MCF 10A (cell line): ENCODE data around the gene EVL. TPM values are rescaled to one million over a fixed set of nuclear protein-coding genes. Genes with fewer than 3 reads are reported as not detected.

Experiments used
- BruUV-seq: library from RNA; stranded (reverse); fragments of 400-500 nt; replicated peaks from 2 replicates; lab custom pipeline; 2021; lab: Mats Ljungman, UMichigan
- CTCF ChIA-PET: fragments of 300-600 bp; sonication (Branson Sonifier 250); formaldehyde crosslinking; extraction: SDS; loops from one replicate; lab custom pipeline; 2021; ENCODE audit warnings: antibody characterized with exemption, inconsistent platforms; lab: Yijun Ruan, JAX
- POLR2A ChIA-PET: fragments of 300-600, 350-650 bp; sonication (Branson Sonifier 250); formaldehyde crosslinking; extraction: SDS; loops from one replicate; lab custom pipeline; 2020; ENCODE audit warnings: antibody characterized with exemption, inconsistent platforms; lab: Yijun Ruan, JAX
- DNase-seq: peaks from one replicate; pipeline ENCODE4 v3.0.0-alpha.2; 2018; ENCODE audit not compliant: unreplicated experiment
- H3K27ac Mint-ChIP-seq: one replicate; pipeline ENCODE4 v1.8.0; 2022; ENCODE audit warnings: mild to moderate bottlenecking, low read depth, mixed read lengths; ENCODE audit not compliant: unreplicated experiment
- H3K27me3 Mint-ChIP-seq: one replicate; pipeline ENCODE4 v1.8.0; 2022; ENCODE audit warnings: mixed read lengths; ENCODE audit not compliant: insufficient read depth, unreplicated experiment
- H3K36me3 Mint-ChIP-seq: one replicate; pipeline ENCODE4 v1.8.0; 2022; ENCODE audit warnings: mild to moderate bottlenecking, moderate library complexity, mixed read lengths; ENCODE audit not compliant: insufficient read depth, unreplicated experiment
- H3K4me1 Mint-ChIP-seq: one replicate; pipeline ENCODE4 v1.8.0; 2022; ENCODE audit warnings: mixed read lengths; ENCODE audit not compliant: insufficient read depth, unreplicated experiment
- H3K4me3 Mint-ChIP-seq: one replicate; pipeline ENCODE4 v1.8.0; 2022; ENCODE audit warnings: mild to moderate bottlenecking, moderate library complexity, mixed read lengths; ENCODE audit not compliant: unreplicated experiment
- H3K9me3 Mint-ChIP-seq: one replicate; pipeline ENCODE4 v1.8.0; 2022; ENCODE audit warnings: mixed read lengths; ENCODE audit not compliant: unreplicated experiment
- intact Hi-C: fragments of 100-400 bp; cut with micrococcal nuclease; formaldehyde crosslinking; loops from 2 replicates; pipeline ENCODE4 v1.14.1; 2022
- total RNA-seq: library from RNA; stranded (reverse); gene quantifications from 2 replicates; pipeline ENCODE4 v1.2.3, GENCODE V29; 2022
- TF ChIP-seq, protein P1 (sequence below): fragments of 200-600 bp; IDR thresholded peaks from one replicate; pipeline ENCODE4 v1.8.0; 2022; ENCODE audit warnings: antibody characterized with exemption, mild to moderate bottlenecking; ENCODE audit not compliant: unreplicated experiment

Gene EVL
- total RNA-seq, 1 experiment from 2014 or later = 55.4 TPM

- Mint-ChIP-seq H3K9me3 (no peaks in the 10 kb centered on the region), H3K27me3 (no peaks in the 10 kb centered on the region), H3K4me3 (no peak overlapping the region), H3K36me3 (no peaks in the 10 kb centered on the region), H3K27ac (no peak overlapping the region), H3K4me1 (no peaks in the 10 kb centered on the region)
- no TSS peak for BruUV-seq
- TF ChIP-seq, protein P1, sequence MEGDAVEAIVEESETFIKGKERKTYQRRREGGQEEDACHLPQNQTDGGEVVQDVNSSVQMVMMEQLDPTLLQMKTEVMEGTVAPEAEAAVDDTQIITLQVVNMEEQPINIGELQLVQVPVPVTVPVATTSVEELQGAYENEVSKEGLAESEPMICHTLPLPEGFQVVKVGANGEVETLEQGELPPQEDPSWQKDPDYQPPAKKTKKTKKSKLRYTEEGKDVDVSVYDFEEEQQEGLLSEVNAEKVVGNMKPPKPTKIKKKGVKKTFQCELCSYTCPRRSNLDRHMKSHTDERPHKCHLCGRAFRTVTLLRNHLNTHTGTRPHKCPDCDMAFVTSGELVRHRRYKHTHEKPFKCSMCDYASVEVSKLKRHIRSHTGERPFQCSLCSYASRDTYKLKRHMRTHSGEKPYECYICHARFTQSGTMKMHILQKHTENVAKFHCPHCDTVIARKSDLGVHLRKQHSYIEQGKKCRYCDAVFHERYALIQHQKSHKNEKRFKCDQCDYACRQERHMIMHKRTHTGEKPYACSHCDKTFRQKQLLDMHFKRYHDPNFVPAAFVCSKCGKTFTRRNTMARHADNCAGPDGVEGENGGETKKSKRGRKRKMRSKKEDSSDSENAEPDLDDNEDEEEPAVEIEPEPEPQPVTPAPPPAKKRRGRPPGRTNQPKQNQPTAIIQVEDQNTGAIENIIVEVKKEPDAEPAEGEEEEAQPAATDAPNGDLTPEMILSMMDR = no peak
- ChIA-PET POLR2A (interaction anchor here (0.5 to 3.5 kb wide), 2 partner anchors 10 to 21 kb away, joined by 3 to 24 read pairs; no protein-coding TSS in a partner anchor), CTCF (interaction anchor here (0.6 to 1.4 kb wide), 2 partner anchors 12 to 109 kb away, joined by 3 to 4 read pairs; no protein-coding TSS in a partner anchor)
- no peak for DNase-seq
- intact Hi-C loops = no loop called here
Observed at GRCh38 chr14:100086361-100086760, 21.1 kb downstream of the EVL start.

DNA sequence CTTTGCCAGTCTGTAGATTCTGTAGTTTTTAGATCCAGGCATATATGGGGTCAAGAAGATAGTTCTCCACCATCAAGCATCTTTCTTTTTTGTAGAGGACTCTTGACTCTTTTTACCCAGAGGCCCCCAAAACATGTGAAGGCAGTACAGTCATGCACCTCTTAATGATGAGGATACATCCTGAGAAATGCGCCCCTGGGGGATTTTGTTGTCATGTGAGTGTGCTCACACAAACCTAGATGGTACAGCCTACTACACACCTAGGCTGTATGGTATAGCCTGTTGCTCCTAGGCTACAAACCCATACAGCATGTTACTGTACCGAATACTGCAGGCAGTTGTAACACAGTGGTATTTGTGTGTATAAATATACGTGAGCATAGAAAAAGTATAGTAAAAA, 23.0 kb downstream of the EVL start:
- ChIA-PET CTCF (interaction anchor here (0.6 to 1.1 kb wide), 2 partner anchors 20 to 83 kb away, joined by 3 to 4 read pairs; no protein-coding TSS in a partner anchor), POLR2A (no interaction called here)
- intact Hi-C loops = no loop called here
- Mint-ChIP-seq H3K27me3 (no peaks in the 10 kb centered on the region), H3K9me3 (no peaks in the 10 kb centered on the region), H3K4me3 (no peak overlapping the region), H3K4me1 (no peaks in the 10 kb centered on the region), H3K36me3 (no peaks in the 10 kb centered on the region), H3K27ac (no peak overlapping the region)
- no TSS peak for BruUV-seq
- TF ChIP-seq, protein P1 = no peak
- no peak for DNase-seq

DNA sequence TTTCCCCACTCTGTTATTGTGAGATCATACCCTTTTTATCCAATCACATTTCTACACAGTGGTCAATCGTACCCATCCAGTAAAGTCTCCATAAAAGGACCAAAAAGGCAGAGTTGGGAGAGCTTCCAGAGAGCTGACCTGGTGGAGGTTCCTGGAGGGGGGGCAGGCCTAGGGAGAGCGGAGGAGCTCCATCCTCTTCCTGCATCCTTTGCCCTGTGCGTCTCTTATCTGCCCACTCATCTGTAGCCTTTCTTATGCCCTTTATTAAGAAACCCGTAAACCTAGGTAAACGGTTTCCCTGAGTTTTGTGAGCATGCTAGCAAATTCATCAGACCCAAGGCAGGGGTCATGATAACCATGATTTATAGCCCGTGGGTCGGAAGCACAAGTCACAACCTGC, 26.2 kb downstream of the EVL start:
- no peaks in the 10 kb centered on the region for H3K9me3 Mint-ChIP-seq
- H3K27me3 Mint-ChIP-seq = no peaks in the 10 kb centered on the region
- POLR2A ChIA-PET = interaction anchor here (1.4 kb wide), 1 partner anchor 60 kb away, joined by 3 read pairs; no protein-coding TSS in a partner anchor
- intact Hi-C loops = no loop called here
- no peak for DNase-seq
- H3K36me3 Mint-ChIP-seq = no peaks in the 10 kb centered on the region
- peaks cover 6% of the 10 kb centered on the region for H3K4me1 Mint-ChIP-seq
- H3K27ac Mint-ChIP-seq = no peak overlapping the region
- no peak overlapping the region for H3K4me3 Mint-ChIP-seq
- TF ChIP-seq, protein P1 = no peak
- no TSS peak for BruUV-seq
- CTCF ChIA-PET = interaction anchor here (0.5 to 1.5 kb wide), 7 partner anchors 10 to 109 kb away, joined by 3 to 12 read pairs (median 3); no protein-coding TSS in a partner anchor

- H3K27ac Mint-ChIP-seq = no peak overlapping the region
- H3K4me1 Mint-ChIP-seq = peaks cover 21% of the 10 kb centered on the region
- peaks cover 4% of the 10 kb centered on the region for H3K36me3 Mint-ChIP-seq
- TF ChIP-seq, protein P1 = no peak
- no peak overlapping the region for H3K4me3 Mint-ChIP-seq
- CTCF ChIA-PET = interaction anchor here (0.8 to 2.3 kb wide), 6 partner anchors 12 to 101 kb away, joined by 3 to 13 read pairs (median 4); no protein-coding TSS in a partner anchor
- no peak for DNase-seq
- H3K9me3 Mint-ChIP-seq = no peaks in the 10 kb centered on the region
- POLR2A ChIA-PET = interaction anchor here (1.0 to 1.8 kb wide), 5 partner anchors 10 to 62 kb away, joined by 3 to 5 read pairs (median 4); no protein-coding TSS in a partner anchor
- no peaks in the 10 kb centered on the region for H3K27me3 Mint-ChIP-seq
- intact Hi-C loops = no loop called here
- no TSS peak for BruUV-seq
Observed at GRCh38 chr14:100092832-100093231, 27.6 kb downstream of the EVL start.
